Esophagus muscularis mucosa (tissue), 4 donors: Measurements from ENCODE around the gene TMIGD2.

Source experiments
- EP300 ChIP-seq: sonication (generic); formaldehyde crosslinking; IDR thresholded peaks from one replicate; pipeline ENCODE4 v1.6.1; 2017; ENCODE audit warnings: antibody characterized with exemption
- POLR2A ChIP-seq: fragments of 450-650 bp; IDR thresholded peaks from one replicate; pipeline ENCODE4 v1.6.1; 2017; ENCODE audit warnings: antibody characterized with exemption, moderate library complexity, mild to moderate bottlenecking, low read depth
- POLR2AphosphoS5 ChIP-seq, 2 donors: sonication (generic); formaldehyde crosslinking; IDR thresholded peaks; one replicate each; pipeline ENCODE4 v1.6.1; 2017; ENCODE audit warnings: antibody characterized with exemption in 2 of 2
- TF ChIP-seq, protein P1 (sequence below), 3 experiments: fragments of 200-600 bp in 2 of 3; fragments of 450-650 bp in 1 of 3; sonication (generic) in 2 of 3; IDR thresholded peaks; one replicate each; pipeline ENCODE4 v1.5.1; 2017 to 2019; ENCODE audit warnings: antibody characterized with exemption in 3 of 3, mild to moderate bottlenecking in 2 of 3, moderate library complexity in 1 of 3

DNA sequence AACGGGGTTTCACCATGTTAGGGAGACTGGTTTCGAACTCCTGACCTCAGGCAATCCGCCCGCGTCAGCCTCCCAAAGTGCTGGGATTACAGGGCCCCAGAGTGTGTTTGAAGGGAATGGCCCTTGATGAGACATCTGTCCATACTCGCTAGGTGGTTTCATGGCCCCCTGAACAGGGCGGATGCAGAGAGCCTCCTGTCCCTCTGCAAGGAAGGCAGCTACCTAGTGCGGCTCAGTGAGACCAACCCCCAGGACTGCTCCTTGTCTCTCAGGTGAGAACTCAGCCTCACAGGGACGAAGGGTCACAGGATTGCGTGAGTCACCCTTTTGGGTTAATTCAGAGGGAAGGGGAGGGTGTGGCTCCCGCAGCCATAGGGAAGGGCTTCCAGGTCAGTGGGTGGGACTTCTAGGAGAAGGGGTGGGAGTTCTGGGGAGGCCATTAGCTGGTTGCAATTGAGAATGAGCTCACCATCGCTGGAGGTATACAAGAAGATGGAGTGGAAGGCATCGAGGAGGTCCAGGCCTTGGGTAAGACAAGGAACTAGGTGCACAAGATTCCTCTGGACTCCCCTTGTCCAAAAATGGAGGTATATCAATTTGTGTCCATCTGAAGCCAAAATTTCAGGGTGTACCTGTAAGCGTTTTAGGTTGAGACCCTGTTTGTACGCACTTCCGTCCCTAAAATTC, 14.0 kb downstream of the TMIGD2 start:
- TF ChIP-seq POLR2A (no peak), POLR2AphosphoS5 (IDR thresholded peaks at IDR 0.05) (no peak), EP300 (no peak)
- TF ChIP-seq, protein P1, sequence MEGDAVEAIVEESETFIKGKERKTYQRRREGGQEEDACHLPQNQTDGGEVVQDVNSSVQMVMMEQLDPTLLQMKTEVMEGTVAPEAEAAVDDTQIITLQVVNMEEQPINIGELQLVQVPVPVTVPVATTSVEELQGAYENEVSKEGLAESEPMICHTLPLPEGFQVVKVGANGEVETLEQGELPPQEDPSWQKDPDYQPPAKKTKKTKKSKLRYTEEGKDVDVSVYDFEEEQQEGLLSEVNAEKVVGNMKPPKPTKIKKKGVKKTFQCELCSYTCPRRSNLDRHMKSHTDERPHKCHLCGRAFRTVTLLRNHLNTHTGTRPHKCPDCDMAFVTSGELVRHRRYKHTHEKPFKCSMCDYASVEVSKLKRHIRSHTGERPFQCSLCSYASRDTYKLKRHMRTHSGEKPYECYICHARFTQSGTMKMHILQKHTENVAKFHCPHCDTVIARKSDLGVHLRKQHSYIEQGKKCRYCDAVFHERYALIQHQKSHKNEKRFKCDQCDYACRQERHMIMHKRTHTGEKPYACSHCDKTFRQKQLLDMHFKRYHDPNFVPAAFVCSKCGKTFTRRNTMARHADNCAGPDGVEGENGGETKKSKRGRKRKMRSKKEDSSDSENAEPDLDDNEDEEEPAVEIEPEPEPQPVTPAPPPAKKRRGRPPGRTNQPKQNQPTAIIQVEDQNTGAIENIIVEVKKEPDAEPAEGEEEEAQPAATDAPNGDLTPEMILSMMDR (IDR thresholded peaks at IDR 0.05): no peak
